OCI-LY1 (cell line): ENCODE data around the gene DAPK2.

Experiments
- H2AFZ ChIP-seq: fragments of 200-600 bp; sonication (generic), shearing (Covaris generic); 2 replicates; pipeline ENCODE4 v1.6.0; 2014; ENCODE audit warnings: antibody characterized with exemption, mild to moderate bottlenecking, low read length
- H3F3A ChIP-seq: fragments of 200-600 bp; sonication (generic), shearing (Covaris generic); 2 replicates; pipeline ENCODE4 v1.6.0; 2014; ENCODE audit warnings: mild to moderate bottlenecking, antibody characterized with exemption, low read length, moderate library complexity; ENCODE audit not compliant: insufficient read depth
- H3K27ac ChIP-seq: fragments of 200-600 bp; sonication (generic); 2 replicates; pipeline ENCODE4 v1.5.1; 2014; ENCODE audit warnings: low read length, mixed run types, mild to moderate bottlenecking, low read depth; ENCODE audit not compliant: poor library complexity, severe bottlenecking
- H3K27me3 ChIP-seq: fragments of 200-600 bp; sonication (generic); 2 replicates; pipeline ENCODE4 v1.6.0; 2014; ENCODE audit warnings: antibody characterized with exemption, mild to moderate bottlenecking, low read length, moderate library complexity; ENCODE audit not compliant: insufficient read depth
- H3K36me3 ChIP-seq: fragments of 200-600 bp; sonication (generic); 2 replicates; pipeline ENCODE4 v1.6.1; 2014; ENCODE audit warnings: mild to moderate bottlenecking, antibody characterized with exemption, low read length, moderate library complexity, mixed read lengths; ENCODE audit not compliant: insufficient read depth
- H3K4me1 ChIP-seq: fragments of 200-600 bp; sonication (generic); 2 replicates; pipeline ENCODE4 v1.5.1; 2014; ENCODE audit warnings: mild to moderate bottlenecking, low read length, moderate library complexity; ENCODE audit not compliant: insufficient read depth, severe bottlenecking
- H3K4me2 ChIP-seq: fragments of 200-600 bp; sonication (generic), shearing (Covaris generic); 2 replicates; pipeline ENCODE4 v1.6.1; 2014; ENCODE audit warnings: low read length
- H3K4me3 ChIP-seq: fragments of 200-600 bp; sonication (generic); 2 replicates; pipeline ENCODE4 v1.5.1; 2014; ENCODE audit warnings: low read length, low read depth, mild to moderate bottlenecking, mixed read lengths; ENCODE audit not compliant: poor library complexity, severe bottlenecking
- H3K79me2 ChIP-seq: fragments of 200-600 bp; shearing (Covaris generic); 2 replicates; pipeline ENCODE4 v1.6.1; 2016; ENCODE audit warnings: mixed run types, low read length, mixed read lengths; ENCODE audit not compliant: insufficient read depth
- H3K9ac ChIP-seq: fragments of 200-600 bp; sonication (generic), shearing (Covaris generic); 2 replicates; pipeline ENCODE4 v1.6.1; 2014; ENCODE audit warnings: mild to moderate bottlenecking, low read length, mixed read lengths
- H3K9me2 ChIP-seq: fragments of 200-600 bp; sonication (generic), shearing (Covaris generic); 2 replicates; pipeline ENCODE4 v1.6.1; 2014; ENCODE audit warnings: low read depth, mild to moderate bottlenecking, low read length, mixed read lengths
- H3K9me3 ChIP-seq: fragments of 200-600 bp; shearing (Covaris generic); 2 replicates; pipeline ENCODE4 v1.6.1; 2014; ENCODE audit warnings: low read length, mixed read lengths
- H4K20me1 ChIP-seq: fragments of 200-600 bp; sonication (generic), shearing (Covaris generic); 2 replicates; pipeline ENCODE4 v1.6.0; 2016; ENCODE audit warnings: mild to moderate bottlenecking, low read length; ENCODE audit not compliant: insufficient read depth
- EZH2 ChIP-seq: fragments of 200-600 bp; sonication (generic), shearing (Covaris generic); IDR thresholded peaks from 2 replicates; pipeline ENCODE4 v1.8.0; 2017; ENCODE audit warnings: borderline replicate concordance, mixed run types, mild to moderate bottlenecking, antibody characterized with exemption, low read length, moderate library complexity, mixed read lengths
- TF ChIP-seq, protein P1 (sequence below): fragments of 200-600 bp; sonication (generic), shearing (Covaris generic); IDR thresholded peaks from 2 replicates; pipeline ENCODE4 v1.5.1; 2017; ENCODE audit warnings: mild to moderate bottlenecking, antibody characterized with exemption, low read length, moderate library complexity, mixed read lengths

Gene DAPK2

GRCh38 chr15:64068133-64068532, 21.8 kb upstream of the DAPK2 start:
- Histone ChIP-seq H3K4me2 (no peak overlapping the region), H3K9me2 (no peaks in the 10 kb centered on the region), H3K4me3 (no peak overlapping the region), H2AFZ (no peak overlapping the region), H3K9ac (no peak overlapping the region), H3K27ac (no peak overlapping the region), H3F3A (no peaks in the 10 kb centered on the region), H3K79me2 (no peaks in the 10 kb centered on the region), H3K27me3 (no peaks in the 10 kb centered on the region), H3K9me3 (no peaks in the 10 kb centered on the region), H3K36me3 (peaks cover 22% of the 10 kb centered on the region), H3K4me1 (peaks cover 6% of the 10 kb centered on the region), H4K20me1 (no peaks in the 10 kb centered on the region)
- TF ChIP-seq EZH2 = no peak
- TF ChIP-seq, protein P1, sequence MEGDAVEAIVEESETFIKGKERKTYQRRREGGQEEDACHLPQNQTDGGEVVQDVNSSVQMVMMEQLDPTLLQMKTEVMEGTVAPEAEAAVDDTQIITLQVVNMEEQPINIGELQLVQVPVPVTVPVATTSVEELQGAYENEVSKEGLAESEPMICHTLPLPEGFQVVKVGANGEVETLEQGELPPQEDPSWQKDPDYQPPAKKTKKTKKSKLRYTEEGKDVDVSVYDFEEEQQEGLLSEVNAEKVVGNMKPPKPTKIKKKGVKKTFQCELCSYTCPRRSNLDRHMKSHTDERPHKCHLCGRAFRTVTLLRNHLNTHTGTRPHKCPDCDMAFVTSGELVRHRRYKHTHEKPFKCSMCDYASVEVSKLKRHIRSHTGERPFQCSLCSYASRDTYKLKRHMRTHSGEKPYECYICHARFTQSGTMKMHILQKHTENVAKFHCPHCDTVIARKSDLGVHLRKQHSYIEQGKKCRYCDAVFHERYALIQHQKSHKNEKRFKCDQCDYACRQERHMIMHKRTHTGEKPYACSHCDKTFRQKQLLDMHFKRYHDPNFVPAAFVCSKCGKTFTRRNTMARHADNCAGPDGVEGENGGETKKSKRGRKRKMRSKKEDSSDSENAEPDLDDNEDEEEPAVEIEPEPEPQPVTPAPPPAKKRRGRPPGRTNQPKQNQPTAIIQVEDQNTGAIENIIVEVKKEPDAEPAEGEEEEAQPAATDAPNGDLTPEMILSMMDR = no peak

GRCh38 chr15:64067564-64068030, 21.3 kb upstream of the DAPK2 start:
- Histone ChIP-seq H3K9me2 (no peaks in the 10 kb centered on the region), H3K9me3 (no peaks in the 10 kb centered on the region), H3K4me2 (peak overlapping the region; percentile 31; the same call in 1 of the 2 replicates), H3K4me3 (no peak overlapping the region), H2AFZ (no peak overlapping the region), H4K20me1 (no peaks in the 10 kb centered on the region), H3K27me3 (no peaks in the 10 kb centered on the region), H3K36me3 (peaks cover 17% of the 10 kb centered on the region), H3K4me1 (peaks cover 6% of the 10 kb centered on the region), H3K9ac (no peak overlapping the region), H3F3A (no peaks in the 10 kb centered on the region), H3K27ac (no peak overlapping the region), H3K79me2 (no peaks in the 10 kb centered on the region)
- TF ChIP-seq, protein P1 = peak; percentile 76
- TF ChIP-seq EZH2 = no peak

DNA sequence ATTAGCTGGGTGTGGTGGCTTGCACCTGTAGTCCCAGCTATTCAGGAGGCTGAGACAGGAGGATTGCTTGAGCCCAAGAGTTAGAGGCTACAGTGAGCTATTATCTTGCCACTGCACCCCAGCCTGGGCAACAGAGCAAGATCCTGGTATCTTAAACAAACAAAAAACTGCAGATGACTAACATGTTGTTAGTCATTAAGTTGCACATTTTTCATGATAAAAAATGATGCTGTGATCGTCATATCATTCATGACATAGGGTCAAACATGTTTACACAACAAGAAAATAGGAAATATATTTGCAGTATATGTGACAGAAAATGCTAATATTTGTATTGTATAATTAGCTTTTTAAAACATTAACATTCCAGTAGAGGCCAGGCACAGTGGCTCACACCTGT, 20.2 kb upstream of the DAPK2 start:
- Histone ChIP-seq H3K4me2 (no peak overlapping the region), H3K9me2 (no peaks in the 10 kb centered on the region), H4K20me1 (no peaks in the 10 kb centered on the region), H3F3A (no peaks in the 10 kb centered on the region), H2AFZ (no peak overlapping the region), H3K79me2 (no peaks in the 10 kb centered on the region), H3K9me3 (no peaks in the 10 kb centered on the region), H3K27me3 (no peaks in the 10 kb centered on the region), H3K9ac (no peak overlapping the region), H3K27ac (no peak overlapping the region), H3K36me3 (peaks cover 6% of the 10 kb centered on the region; the same call in 1 of the 2 replicates), H3K4me3 (no peak overlapping the region), H3K4me1 (peaks cover 6% of the 10 kb centered on the region)
- TF ChIP-seq, protein P1 = no peak
- TF ChIP-seq EZH2 = no peak
